GM18499 (cell line): ENCODE measurements around the gene TLK1.
"Not testable (repeated sequence)": the region's sequence is repeated elsewhere in the genome, so short reads cannot be mapped to it uniquely, and the experiment has no call there.

Experiments
- ATAC-seq: cut with Tn5 transposase; IDR thresholded peaks from one replicate; pipeline ENCODE4 v1.9.1; 2021; ENCODE audit warnings: moderate number of reproducible peaks; ENCODE audit not compliant: insufficient read depth, unreplicated experiment

Gene TLK1

DNA sequence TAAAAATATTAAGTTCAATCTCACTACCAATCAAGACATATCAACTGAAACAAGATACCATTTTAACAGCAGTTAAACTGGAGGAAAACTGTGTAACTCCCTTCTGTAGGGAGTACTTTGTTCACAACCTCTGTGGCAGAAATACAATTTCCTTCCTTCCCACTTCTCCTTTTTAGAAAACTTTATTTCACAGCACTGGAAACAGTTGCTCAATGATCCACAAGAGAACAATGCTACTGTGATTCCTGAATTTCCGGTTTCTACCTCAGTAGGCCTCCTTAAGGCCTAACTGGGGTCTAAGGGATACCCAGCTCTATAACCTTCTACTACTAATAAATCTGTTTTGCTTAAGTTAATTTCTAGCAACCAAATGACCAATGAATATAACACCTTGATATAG lies 14.1 kb downstream of the TLK1 start:
- no peak for ATAC-seq

DNA sequence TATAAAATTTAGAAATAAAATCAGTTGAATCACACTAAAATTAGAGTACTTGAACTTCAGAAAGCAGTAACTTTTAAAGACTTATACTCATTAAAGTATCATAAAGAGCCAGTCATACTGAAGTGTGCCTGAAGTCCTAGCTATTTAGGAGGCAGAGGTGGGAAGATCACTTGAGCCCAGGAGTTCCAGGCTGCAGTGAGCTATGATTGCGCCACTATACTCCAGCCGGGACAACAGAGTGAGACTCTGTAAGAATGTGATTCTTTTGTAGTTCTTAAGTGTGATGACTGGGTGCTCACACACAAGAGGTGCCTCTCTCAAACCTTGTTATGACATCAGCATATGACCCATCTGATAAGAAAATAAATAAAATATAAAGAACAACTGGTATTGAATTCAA lies 14.6 kb downstream of the TLK1 start:
- ATAC-seq: no peak

DNA sequence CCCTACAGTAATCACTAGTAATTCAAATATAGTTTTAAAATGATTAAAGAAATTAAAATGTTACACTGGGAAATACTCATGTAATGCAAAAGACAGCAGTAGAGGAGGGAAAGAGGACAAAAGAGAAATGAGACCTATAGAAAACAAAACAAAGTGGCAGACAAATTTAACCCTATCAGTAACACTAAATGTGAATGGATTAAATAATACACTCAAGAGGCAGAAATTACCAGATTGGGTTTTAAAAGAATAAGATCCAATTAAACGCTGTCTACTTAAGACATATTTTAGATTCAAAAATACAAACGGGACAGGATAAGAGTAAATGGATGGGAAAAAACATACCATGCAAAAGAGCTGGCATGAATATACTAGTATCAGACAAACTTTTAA lies 17.0 kb downstream of the TLK1 start:
- ATAC-seq: no peak

DNA sequence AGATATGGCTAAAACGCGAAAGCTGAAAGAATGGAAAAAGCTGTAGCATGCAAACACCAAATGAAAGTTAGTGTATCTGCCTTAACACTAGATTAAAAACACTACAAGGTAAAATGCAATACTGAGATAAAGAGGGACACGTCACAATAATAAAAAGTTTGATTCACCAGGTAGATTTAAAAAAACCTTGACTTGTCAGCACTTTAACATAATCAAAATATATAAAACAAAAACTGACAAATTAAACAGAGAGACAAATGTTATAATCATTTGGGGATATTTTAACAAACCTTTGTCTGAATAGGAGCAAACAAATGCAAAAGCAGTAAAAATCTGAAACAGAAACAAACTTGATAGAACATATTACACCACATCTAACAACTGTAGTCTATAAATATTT lies 18.3 kb downstream of the TLK1 start:
- no peak for ATAC-seq

DNA sequence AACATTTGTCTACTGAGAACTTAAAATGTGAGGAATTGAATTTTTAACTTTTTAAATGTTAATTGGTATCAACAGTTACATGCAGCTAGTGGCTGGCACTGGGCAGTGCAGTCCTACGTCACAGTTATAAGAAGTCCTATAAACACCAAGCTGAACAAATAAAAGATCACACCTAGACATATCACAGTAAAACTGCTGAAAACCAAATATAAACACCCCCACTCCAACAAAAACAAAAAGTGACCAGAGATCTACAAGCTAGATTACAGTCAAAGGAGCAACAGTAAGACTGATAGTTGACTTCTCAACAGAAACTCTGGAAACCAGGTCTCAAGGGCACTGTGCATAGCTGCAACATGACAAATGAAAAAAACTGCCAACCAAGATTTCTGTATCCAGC lies 19.4 kb downstream of the TLK1 start:
- ATAC-seq: no peak

DNA sequence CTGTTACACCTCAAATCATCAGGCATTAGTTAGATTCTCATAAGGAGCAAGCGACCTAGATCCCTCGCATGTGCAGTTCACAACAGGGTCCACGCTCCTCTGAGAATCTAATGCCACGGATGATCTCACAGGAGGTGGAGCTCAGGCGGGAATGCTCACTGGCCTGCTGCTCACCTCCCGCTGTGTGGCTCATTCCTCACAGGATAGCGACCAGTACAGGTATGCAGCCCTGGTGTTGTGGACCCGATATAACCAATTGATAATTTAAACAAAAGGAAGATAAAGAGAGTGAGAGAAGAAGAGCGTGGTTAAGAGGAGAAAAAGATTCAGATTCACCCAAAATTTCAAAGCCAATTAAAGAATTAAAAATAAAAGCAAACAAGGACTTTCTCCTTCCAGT lies 20.8 kb downstream of the TLK1 start:
- no peak for ATAC-seq

DNA sequence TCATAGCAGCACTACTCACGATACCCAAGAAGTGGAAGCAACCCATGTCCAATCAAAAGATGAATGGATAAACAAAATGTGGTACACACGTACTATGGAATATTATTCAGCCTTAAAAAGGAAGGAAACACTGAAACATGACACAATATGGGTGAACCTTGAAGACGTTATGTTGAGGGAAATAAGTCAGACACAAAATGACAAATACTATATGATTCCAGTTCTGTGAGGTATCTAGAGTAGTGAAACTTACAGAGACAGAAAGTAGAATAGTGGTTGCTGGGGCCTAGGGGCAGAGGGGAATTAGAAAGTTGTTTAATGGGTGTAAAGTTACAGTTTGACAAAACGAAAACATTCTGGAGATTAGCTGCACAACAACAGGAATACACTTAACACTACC lies 24.7 kb downstream of the TLK1 start:
- ATAC-seq: no peak

DNA sequence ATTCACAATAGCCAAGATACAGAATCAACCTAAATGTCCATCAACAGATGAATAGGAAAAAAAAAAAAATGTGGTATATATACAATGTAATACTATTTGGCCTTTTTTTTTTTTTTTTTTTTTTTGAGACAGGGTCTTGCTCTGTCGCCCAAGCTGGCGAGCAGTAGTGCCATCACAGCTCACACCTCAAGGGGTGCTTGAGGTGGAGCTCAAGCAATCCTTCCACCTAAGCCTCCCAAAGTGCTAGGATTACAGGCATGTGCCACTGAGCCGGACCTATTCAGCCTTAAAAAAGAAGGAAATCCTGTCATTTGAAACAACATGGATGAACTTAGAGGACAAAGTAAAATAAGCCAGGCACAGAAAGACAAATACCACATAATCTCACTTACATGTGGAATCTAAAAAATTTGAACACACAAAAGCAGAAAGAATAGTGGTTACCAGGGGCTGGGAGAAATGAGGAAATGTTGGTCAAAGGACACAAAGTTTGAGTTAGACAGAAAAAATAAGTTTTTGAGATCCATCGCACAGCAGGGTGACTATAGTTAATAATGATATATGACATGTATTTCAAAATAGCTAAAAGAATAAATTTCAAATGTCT lies 26.0 kb downstream of the TLK1 start:
- ATAC-seq: no peak

DNA sequence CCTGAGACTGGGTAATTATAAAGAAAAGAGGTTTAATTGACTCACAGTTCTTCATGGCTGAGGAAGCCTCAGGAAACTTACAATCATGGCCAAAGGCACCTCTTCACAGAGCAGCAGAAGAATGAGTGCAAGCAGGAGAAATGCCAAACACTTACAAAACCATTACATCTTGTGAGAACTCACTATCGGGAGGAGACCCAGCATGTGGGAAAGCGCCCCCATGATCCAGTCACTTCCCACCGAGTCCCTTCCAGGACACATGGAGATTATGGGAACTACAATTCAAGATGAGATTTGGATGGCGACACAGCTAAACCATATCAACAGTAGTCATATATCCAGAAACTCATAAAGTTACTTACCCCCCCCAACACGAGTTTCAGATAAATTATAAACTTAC lies 28.6 kb downstream of the TLK1 start:
- ATAC-seq: no peak

DNA sequence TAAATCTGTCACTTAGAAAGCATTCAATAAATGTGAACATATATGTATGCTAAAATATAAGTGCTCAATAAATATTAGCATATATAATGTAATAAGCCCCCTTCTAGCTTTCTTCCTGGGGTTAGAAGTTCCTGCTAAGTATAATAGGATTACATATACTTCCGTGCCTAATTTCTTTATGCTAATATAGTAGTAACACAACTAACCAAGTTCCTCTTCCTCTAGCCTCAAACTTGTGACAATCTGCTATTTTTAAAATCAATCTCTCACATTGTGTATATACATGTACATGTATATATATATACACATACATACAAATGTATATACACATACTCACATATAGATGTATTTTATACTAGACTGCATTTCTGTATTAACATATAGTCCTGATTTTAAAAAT lies 32.2 kb downstream of the TLK1 start:
- ATAC-seq: no peak

DNA sequence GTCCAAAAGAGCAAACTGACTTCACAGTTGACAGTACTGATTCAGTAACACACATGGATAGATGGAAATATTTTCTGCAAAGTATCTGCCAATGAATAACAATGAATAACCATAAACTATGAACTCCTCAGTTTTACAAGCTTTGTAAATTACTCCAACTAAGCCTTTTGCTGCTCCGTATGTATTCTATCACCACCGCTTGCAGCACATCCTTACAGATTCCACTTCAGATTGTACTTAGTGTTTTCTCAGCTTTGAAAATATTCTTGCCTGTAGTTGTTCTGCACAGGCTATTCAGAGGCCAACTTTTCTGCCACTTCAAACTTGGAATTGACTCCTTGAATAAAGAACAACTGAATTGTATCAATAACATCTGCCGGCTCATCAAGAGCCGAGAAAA lies 36.2 kb downstream of the TLK1 start:
- no peak for ATAC-seq

DNA sequence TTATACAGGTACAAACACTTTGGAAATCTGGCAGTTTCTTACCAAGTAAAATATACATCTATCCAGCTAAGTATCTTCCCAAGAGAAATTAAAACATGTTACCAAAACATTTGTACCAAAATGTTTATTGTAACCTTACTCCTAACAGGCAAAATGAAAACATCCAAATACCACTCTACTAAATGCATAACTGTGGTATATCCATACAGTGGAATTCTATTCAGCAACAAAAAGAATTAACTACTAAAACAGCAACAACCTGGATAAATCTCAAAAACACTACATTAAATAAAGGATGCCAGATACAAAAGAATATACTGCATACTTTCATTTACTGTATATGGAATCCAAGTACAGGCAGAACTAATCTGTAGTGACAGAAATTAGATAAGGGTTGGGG lies 51.1 kb downstream of the TLK1 start:
- ATAC-seq: no peak

DNA sequence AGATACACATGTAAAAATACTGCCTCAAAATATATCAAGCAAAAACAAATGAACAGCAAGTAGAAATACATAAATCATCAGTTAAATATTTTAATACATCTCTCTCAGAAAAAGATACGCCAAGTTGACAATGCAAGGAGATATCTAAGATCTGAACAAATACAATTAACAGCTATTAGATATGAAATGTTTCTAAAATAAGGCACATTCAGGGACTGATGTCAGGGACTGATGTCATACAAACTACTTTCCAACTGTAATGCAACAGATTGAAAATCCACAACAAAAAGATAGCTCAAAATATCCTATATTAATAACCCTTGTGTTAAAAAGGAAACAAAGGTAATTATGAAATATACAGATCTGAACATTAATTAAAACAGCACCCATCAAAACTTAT lies 51.7 kb downstream of the TLK1 start:
- ATAC-seq: no peak

DNA sequence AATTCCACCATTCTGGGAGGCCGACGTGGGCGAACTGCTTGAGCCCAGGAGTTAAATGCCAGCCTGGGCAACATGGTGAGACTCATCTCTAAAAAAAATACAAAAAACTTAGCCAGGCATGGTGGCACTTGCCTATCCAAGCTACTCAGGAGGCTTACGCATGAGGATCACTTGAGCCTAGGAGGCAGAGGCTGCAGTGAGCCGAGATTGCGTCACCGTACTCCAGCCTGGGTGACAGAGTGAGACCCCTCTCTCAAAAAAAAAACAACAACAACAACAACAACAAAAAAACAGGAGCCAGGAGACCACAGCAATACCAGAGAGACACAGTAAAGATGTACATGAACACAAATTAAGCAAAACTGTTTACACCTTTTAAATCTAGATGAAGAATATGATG lies 52.9 kb downstream of the TLK1 start:
- no peak for ATAC-seq

DNA sequence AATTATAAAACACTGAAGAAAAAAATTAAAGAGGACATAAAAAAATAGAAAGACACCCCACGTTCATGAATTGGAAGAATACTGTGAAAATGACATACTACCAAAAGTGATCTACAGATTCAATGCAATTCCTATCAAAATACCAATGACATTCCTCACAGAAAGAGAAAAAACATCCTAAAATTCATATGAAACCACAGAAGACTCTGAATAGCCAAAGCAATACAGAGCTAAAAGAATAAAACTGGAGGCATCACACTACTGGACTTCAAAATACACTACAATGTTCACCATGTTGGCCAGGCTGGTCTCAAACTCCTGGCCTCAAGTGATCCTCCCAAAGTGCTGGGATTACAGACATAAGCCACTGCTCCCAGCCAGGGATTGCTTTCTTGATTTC lies 56.3 kb downstream of the TLK1 start:
- ATAC-seq: no peak

DNA sequence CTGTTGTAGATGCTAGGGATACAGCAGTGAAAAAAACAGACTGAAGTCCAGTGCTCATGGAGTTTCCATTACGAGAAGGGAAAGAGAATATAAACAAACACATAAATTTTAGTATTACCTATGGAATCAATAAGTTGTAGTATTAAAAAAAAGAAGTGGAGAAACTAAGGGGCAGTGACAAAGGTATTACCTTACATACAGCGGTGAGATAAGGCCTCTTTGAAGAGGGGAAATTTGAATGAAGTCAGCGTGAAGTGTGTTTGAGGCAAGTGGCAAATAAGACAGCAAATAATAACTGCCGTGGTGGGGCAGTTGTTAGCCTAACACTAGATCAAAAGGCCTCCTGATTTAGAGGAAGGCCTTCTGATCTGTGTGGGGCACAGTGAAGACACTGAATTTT lies 57.9 kb downstream of the TLK1 start:
- no peak for ATAC-seq

DNA sequence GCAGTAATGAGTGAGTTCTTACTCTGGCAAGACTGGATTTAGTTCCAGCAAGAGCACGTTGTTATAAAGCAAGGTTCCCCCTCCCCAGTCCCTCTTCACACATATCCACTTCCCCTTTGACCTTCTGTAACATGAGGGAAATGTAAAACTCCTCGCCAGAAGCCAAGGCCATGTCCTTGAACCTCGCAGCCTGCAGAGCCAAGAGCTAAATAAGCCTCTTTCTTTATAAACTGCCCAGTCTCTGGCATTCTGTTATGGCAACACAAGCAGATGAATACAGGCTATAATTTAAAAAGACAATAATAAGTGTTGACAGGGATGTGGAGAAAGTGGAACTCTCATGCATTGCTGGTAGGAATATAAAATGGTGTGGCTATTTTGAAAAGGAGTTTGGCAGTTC lies 60.3 kb downstream of the TLK1 start:
- no peak for ATAC-seq

DNA sequence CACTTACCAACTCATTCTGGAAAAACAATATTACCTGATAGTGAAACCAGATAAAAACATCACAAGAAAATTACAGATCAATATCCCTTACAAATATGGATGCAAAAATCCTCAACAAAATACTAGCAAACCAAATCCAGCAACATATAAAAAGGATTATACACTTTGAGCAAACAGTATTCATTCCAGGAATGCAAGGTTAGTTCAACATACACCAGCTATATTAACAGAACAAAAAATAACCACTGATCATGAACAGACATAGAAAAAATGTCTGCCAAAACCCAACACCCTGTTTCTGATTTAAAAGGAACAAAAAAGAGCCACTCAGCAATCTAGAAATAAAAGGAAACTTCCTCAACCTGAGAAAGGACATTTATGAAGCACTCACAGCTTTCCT lies 62.1 kb downstream of the TLK1 start:
- ATAC-seq: no peak

DNA sequence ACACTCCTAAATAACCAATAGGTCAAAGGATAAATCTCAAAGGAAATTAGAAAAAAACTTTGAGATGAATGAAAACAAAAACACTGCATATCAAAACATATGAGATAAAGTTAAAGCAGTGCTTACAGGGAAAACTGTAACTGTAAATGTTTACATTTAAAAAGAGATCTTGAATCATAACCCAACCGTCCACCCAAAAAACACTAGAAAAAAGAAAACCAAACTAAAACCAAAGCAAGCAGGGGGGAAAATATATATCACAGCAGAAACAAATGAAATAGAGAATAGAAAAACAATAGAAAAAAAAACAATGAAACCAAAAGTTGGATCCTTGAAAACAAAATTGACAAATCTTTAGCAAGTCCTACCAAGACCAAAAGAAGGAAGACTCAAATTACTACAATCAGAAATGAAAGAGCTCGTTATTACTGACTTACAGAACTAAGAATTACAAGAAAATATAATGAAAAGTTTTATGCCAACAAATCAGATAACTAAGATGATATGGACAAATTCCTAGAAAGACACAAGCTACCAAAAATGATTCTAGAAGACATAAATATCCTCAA lies 65.6 kb downstream of the TLK1 start:
- ATAC-seq: no peak

DNA sequence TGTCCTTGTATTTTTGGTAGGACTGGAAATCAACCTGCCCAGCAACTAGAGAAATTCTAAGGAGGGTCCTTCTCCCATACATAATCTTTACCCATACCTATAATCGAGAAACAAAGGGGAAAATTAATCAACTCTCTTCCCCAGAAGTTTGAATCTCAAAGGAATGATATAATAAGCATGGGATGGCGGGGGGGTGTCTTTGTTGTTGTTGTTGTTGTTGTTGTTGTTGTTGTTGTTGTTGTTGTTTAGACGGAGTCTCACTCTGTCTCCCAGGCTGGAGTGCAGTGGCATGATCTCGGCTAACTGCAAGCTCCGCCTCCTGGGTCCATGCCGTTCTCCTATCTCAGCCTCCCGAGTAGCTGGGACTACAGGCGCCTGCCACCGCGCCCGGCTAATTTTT lies 69.2 kb downstream of the TLK1 start:
- not testable (repeated sequence) for ATAC-seq

DNA sequence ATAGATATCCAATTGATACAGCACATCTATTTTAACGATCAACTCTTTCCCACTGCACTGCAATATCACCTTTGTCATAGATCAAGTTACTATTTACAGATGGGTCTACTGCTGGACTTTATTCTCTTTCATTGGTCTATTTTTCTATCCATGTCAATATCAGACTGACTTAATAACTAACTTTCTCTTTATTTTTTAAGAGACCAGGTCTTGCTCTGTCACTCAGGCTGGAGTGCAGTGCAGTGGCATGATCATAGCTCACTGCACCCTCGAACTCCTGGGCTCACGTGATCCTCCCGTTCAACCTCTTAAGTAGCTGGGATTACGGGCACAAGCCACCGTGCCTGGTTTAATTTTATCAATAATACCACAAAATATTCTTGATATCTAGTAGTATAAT lies 71.2 kb downstream of the TLK1 start:
- no peak for ATAC-seq

DNA sequence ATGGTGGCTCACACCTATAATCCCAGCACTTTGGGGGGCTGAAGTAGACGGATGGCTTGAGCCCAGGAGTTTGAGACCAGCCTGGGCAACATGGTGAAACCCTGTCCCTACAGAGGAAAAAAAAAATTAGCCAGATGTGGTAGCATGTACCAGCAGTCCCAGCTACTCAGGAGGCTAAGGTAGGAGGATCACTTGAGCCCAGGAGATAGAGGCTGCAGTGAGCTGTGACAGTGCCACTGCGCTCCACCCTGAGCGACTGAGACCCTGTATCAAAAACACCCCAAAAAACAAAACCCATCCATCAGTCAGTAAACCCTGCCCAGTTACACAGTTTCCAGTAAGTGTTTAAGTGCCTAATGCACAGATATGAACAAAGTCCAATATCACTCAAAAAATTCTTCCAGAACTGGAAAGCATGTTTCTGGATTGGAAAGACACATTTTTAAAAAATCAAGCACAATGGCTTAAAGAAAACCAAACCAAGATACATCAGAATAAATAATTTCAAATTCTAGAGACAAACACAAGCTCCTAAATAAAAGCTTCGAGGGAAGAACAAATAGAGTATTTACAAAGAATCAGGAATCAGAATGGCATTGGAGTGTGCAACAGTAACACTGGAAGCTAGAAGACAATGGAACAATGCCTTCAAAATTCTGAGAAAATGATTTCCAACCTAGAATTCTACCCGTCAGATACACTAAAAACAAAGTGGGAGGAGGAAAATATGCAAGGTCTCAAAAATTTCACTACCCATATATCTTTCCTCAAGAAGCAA lies 72.4 kb downstream of the TLK1 start:
- no peak for ATAC-seq
